A549 treated with AZD9567 at 1 μM for 4 hours (cell line): ENCODE results near the gene SEC61A2. TPM values are rescaled to one million over a fixed set of nuclear protein-coding genes. Genes with fewer than 3 reads are reported as not detected.

ENCODE experiments used
- total RNA-seq: library from RNA; stranded (reverse); fragments of 200-300 nt; extraction: Qiagen RNA extraction; gene quantifications from 5 replicates; pipeline ENCODE4 v1.2.3, GENCODE V29; 2022; ENCODE audit not compliant: insufficient read depth

Gene SEC61A2
- 11.2 to 13.0 TPM (median 12.0 TPM) in 5 replicates for total RNA-seq

DNA sequence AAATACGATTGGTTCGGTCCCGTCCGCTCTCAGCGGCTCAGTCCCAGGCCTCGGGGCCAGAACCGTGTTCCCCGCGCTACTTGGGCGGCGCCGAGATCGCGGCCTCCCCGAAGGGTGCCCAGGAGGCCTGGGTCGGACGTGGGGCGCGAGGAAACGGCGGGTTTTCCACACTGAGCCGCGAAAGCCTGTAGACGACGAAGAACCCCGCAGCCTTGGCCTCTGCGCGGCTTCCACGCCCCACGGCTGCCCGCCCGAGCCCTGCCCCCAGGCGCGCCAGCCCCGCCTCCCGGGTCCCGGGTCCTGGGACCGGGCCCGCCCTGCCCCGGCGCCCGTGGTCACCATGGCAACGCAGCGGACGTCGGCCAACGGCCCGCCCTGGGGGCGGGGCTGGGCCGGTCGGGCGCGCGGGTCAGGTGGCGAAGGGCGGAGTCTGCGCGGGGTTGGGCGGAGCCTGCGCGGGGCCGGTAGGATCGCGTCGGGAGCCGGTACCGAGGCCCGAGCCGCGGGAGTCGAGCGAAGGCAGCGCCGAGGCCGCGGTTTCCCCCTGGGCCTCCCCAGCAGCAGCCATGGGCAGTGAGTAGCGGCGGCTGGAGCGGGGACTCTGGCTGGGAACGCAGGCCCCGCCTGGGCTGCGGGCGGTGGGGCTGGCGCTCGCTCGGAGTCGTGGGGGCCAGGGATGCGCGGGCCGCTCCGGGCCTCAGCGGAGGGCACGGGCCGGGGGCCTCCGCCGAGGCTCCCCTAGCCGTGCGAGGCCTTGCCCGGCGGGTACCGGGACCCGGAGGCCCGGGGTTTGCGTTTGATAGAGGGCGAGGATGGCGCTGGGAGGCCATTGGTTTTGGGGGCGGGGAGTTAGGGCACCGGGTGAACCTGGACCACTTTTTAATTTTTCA lies at the start of gene SEC61A2:
SEC61A2 (plus strand) TSS at position 456 of the 890 bp plus-strand sequence; CDS start at position 567, 111 bp downstream.

DNA sequence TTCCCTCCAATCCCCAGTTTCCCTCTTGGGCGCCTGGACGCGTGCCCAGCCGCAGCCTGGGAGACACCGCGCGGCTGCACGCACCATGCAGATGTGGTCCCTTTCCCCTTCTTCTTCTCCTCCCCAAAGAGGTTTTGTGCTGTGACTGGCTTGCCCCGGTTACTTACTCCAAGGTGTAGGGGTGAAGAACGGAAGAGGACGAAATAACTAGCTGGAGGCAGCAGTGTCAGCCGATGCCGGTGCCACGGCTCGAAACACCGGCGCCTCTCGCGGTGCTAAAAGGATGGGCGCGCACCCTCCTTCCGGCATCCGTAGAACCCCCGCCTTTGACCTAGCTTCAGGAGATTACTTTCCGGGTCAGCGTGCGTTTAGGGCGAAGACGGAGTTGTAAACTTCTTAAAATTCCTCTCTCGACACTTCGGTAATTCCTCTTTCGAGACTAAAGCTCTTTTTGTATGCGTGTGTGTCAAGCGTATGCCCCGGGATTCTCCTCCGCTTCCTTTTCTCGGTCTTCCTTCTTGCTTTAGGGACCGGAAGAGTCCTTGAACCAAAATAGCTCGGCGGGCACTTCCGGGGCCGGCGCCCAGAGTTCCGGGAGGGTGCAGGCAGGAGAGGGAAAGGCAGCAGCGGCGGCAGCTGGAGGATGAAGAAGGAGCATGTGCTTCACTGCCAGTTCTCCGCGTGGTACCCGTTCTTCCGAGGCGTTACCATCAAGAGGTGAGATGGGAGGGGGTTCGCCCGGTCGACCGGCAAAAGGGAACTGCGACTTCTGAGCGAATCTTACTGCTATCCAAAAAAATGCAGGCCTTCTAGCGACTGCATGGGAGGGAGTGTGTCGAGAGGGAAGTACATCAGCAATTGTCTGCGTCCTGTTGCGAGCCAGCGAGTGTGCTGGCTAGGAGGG lies 66.4 kb downstream of the SEC61A2 start, which contains the start of the genes CDC123 and NUDT5:
CDC123 (plus strand) TSS at position 586 of the 904 bp plus-strand sequence; CDS start at position 644, 58 bp downstream.
NUDT5 (minus strand) TSS at position 289 of the 904 bp plus-strand sequence. CDS start 9,600 bp downstream, outside the sequence.

Other genes with a start within 250 kb of the SEC61A2 start
- gene UPF2, start 86.9 kb upstream of the SEC61A2 start, total RNA-seq, result 12.5 to 13.7 TPM (median 13.3 TPM) in 5 replicates
- gene DHTKD1, start 60.7 kb upstream of the SEC61A2 start, total RNA-seq, result 8.2 to 10.3 TPM (median 9.8 TPM) in 5 replicates
- gene NUDT5, start 66.2 kb downstream of the SEC61A2 start, total RNA-seq, result 130 to 187 TPM (median 136 TPM) in 5 replicates
- 125 to 178 TPM (median 127 TPM) in 5 replicates for gene CDC123, start 66.5 kb downstream of the SEC61A2 start, total RNA-seq
- 6.4 to 7.4 TPM (median 7.2 TPM) in 5 replicates for gene CAMK1D, start 219.9 kb downstream of the SEC61A2 start, total RNA-seq